ENCODE measurements around the gene PHYHD1.

DNA sequence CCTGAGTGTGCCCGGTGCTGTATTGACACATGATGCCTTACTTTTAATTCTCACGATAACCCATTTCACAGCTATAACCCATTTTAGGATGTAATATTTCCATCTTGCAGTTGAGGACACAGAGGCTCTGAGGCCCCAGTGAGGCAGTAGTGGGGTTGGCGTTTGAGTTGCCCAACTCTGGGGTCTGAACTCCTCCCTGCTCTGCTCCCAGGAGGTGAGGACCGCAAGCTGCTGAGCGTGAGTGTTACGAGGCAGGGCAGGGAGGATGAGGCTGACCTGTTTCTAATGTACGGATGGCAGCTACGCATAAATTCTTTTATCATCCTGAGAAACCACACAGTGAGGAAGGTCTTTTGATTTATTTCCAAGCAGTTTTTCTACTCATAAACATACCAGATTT lies 27.4 kb upstream of the PHYHD1 start:
- TF ChIP-seq POLR2AphosphoS5 (IDR thresholded peaks at IDR 0.05; ENCODE audit: borderline replicate concordance, low read depth, low read length) (no peak), EZH2 (IDR thresholded peaks at IDR 0.05) (no peak), FOXP2 (optimal IDR thresholded peaks at IDR 0.05; ENCODE audit: control extremely low read depth, extremely low read length, insufficient read depth) (no peak)

Measured in SK-N-MC (cell line).